ENCODE results near the gene EIF1. TPM values are rescaled to one million over a fixed set of nuclear protein-coding genes. Genes with fewer than 3 reads are reported as not detected.
A peak's percentile ranks its signal among the peaks of the same experiment; 100 is the strongest.

Gene EIF1
- polyA plus RNA-seq, 2 of the 4 experiments (the other 2 are of a cell fraction), result 834 to 873 TPM

DNA sequence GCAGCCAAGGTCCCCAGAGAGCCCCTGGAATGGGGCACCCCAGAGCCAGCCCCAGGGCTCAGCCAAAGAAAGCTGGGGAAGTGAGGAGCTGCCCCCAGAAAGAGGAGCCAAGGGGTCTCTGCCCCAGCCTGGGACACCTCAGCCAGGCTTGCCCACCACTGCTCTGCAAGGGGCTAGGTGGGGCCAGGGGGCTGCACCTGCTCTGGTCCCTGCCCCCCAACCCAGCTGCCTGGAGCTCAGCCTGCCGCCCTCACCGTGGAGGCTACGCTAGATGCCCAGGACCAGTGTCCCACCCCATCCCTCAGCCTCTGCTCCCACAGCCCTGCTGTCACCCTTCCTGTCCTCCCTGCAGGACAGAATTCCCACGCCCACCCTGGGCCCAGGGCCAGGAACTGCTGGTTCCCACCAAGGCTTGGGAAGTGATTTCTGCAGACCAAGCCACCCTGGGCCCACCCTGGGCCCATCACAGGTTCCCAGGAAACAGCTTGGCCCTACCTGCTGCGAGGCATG, 36.2 kb upstream of the EIF1 start:
- 83% methylated on average over 4 of the region's 5 CpGs for WGBS (ENCODE audit: missing lambda C conversion rate)
- no peaks in the 10 kb centered on the region for H3K9me3 ChIP-seq
- POLR2A ChIA-PET, result interaction anchor here (0.7 kb wide), 1 partner anchor 10 kb away, joined by 3 read pairs; no protein-coding TSS in a partner anchor
- H3K27ac ChIP-seq, result peak overlapping the region in 1 of 2 experiments; percentile 2; a peak in 2 of 6 replicates
- H3K4me2 ChIP-seq, result no peak overlapping the region
- DNase-seq (ENCODE audit: low read depth in 1 of 2, low spot score in 1 of 2) (no peak), ATAC-seq (no peak), FAIRE-seq (no peak)
- TF ChIP-seq CHD4 (IDR thresholded peaks at IDR 0.05; ENCODE audit: borderline replicate concordance) (no peak), CBX2 (IDR thresholded peaks at IDR 0.05; ENCODE audit: borderline replicate concordance, low read depth) (no peak)
- TF ChIP-seq, protein P1, sequence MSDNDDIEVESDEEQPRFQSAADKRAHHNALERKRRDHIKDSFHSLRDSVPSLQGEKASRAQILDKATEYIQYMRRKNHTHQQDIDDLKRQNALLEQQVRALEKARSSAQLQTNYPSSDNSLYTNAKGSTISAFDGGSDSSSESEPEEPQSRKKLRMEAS (IDR thresholded peaks at IDR 0.05), result no peak
- no peak overlapping the region for H3K4me3 ChIP-seq
- H3K4me1 ChIP-seq, result peaks cover 49% of the 10 kb centered on the region
- CTCF ChIA-PET, result interaction anchor here (0.7 to 20.9 kb wide), 12 partner anchors 11 to 1037 kb away, joined by 3 to 678 read pairs (median 8); partner anchors contain the start of gene KRT9

DNA sequence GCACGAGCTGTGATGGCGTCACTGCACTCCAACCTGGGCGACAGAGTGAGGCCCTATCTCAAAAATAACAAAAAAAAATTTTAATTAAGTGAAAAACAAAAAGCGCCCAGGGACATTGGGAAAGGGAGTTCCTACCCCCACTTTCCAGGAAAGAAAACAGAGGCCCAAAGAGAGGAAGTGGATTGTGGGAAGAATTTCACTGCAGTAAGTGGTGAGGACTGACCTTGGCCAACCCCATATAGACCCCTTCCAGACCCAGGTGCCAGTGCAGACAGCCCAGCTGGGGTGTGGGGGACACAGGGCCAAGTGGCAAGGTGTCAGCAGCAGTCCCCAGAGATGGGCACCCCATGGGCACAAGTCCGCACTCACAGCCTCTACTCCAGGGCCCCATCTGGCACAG, 35.3 kb upstream of the EIF1 start:
- no peak overlapping the region for H3K4me3 ChIP-seq
- no peaks in the 10 kb centered on the region for H3K9me3 ChIP-seq
- H3K27ac ChIP-seq, result peak overlapping the region; percentile 43 to 59; a peak in 4 of 6 replicates
- peaks cover 43% of the 10 kb centered on the region for H3K4me1 ChIP-seq
- WGBS (ENCODE audit: missing lambda C conversion rate), result 92% methylated on average over 5 of the region's 5 CpGs
- ATAC-seq (no peak), DNase-seq (ENCODE audit: low read depth in 1 of 2, low spot score in 1 of 2) (no peak), FAIRE-seq (no peak)
- CTCF ChIA-PET, result interaction anchor here (0.5 to 20.9 kb wide), 13 partner anchors 11 to 1033 kb away, joined by 3 to 678 read pairs (median 6); partner anchors contain the start of gene KRT9
- no peak overlapping the region for H3K4me2 ChIP-seq
- POLR2A ChIA-PET, result interaction anchor here (0.9 to 1.4 kb wide), 3 partner anchors 35 to 105 kb away, joined by 3 to 6 read pairs (median 4); no protein-coding TSS in a partner anchor
- TF ChIP-seq JUNB (IDR thresholded peaks at IDR 0.05), result no peak
- TF ChIP-seq, protein P2, sequence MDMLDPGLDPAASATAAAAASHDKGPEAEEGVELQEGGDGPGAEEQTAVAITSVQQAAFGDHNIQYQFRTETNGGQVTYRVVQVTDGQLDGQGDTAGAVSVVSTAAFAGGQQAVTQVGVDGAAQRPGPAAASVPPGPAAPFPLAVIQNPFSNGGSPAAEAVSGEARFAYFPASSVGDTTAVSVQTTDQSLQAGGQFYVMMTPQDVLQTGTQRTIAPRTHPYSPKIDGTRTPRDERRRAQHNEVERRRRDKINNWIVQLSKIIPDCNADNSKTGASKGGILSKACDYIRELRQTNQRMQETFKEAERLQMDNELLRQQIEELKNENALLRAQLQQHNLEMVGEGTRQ (IDR thresholded peaks at IDR 0.05), result no peak
- TF ChIP-seq TP53 (CRISPR knock-in tag; IDR thresholded peaks at IDR 0.05), result no peak
- TF ChIP-seq HOXA7 (CRISPR knock-in tag; IDR thresholded peaks at IDR 0.05), result no peak
- no peak for TF ChIP-seq FOXS1 (CRISPR knock-in tag; IDR thresholded peaks at IDR 0.05)
- TF ChIP-seq BHLHE40 (IDR thresholded peaks at IDR 0.05; ENCODE audit: low read depth, low read length), result no peak

DNA sequence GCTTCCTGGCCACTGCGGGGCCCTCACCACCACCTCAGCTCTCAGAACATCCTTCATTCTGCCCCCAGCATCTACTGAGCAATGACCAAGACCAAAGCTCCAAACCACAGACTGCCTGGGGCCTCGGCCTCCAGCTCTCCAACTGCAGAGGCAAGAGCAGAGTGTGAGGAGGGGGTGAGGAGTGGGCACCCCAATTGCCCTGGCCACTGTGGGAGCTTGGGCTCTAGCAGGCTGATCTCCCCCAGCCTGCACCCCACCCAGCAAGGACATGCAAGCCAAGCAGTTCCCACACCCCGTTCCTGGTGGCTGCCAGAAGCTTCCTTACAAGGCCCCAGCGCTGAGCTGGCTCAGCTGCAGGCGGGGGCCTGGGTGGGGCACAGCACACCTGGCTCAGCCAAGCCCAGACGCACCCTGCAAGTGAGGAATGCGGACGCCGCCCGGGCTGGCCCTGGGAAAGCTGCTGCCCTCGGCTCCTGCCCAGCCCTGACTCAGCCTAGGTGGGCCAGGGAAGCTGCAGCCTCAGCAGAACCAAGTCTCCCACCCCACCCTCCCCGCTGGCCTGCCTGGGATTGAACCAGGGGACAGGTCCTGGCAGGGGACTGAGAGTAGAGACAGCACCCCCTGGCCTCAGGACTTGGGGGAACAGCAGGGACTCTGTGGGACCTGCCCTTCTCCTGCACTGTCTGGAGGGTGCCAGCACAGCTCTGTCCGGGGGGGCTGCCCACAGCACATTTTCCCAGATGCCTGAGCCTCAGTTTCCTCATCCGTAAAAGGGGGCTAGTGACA, 34.6 kb upstream of the EIF1 start:
- POLR2A ChIA-PET, result interaction anchor here (0.9 to 1.4 kb wide), 3 partner anchors 34 to 105 kb away, joined by 3 to 6 read pairs (median 4); no protein-coding TSS in a partner anchor
- CTCF ChIA-PET, result interaction anchor here (0.5 to 20.9 kb wide), 13 partner anchors 10 to 1034 kb away, joined by 3 to 678 read pairs (median 6); partner anchors contain the start of gene KRT9
- no peak for FAIRE-seq

More for the DNA sequence above, 34.6 kb upstream of the EIF1 start:
- H3K4me3 ChIP-seq, result no peak overlapping the region
- TF ChIP-seq ESRRA (IDR thresholded peaks at IDR 0.05; ENCODE audit: borderline replicate concordance, low read length), result no peak
- no peak for TF ChIP-seq TFCP2L1 (CRISPR knock-in tag; IDR thresholded peaks at IDR 0.05)
- no peak for TF ChIP-seq KDM1A (IDR thresholded peaks at IDR 0.05; ENCODE audit: low read depth)
- no peak for TF ChIP-seq SREBF2 (IDR thresholded peaks at IDR 0.05)
- peak; percentile 76 for TF ChIP-seq MAFK (IDR thresholded peaks at IDR 0.05; ENCODE audit: partially characterized antibody)
- no peak for TF ChIP-seq KDM5A (IDR thresholded peaks at IDR 0.05)
- TF ChIP-seq, protein P3, sequence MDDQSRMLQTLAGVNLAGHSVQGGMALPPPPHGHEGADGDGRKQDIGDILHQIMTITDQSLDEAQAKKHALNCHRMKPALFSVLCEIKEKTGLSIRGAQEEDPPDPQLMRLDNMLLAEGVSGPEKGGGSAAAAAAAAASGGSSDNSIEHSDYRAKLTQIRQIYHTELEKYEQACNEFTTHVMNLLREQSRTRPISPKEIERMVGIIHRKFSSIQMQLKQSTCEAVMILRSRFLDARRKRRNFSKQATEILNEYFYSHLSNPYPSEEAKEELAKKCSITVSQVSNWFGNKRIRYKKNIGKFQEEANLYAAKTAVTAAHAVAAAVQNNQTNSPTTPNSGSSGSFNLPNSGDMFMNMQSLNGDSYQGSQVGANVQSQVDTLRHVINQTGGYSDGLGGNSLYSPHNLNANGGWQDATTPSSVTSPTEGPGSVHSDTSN (IDR thresholded peaks at IDR 0.05), result no peak
- TF ChIP-seq ZFP36 (IDR thresholded peaks at IDR 0.05; ENCODE audit: borderline replicate concordance, partially characterized antibody), result no peak
- no peak for TF ChIP-seq SMC3 (IDR thresholded peaks at IDR 0.05)
- 0 out of 2 replicates have a peak, but pooled peaks have one; percentile 21 for TF ChIP-seq FOXS1 (CRISPR knock-in tag; IDR thresholded peaks at IDR 0.05)
- WGBS (ENCODE audit: missing lambda C conversion rate), result 44% methylated on average over 11 of the region's 14 CpGs
- peak overlapping the region; percentile 47 for H3K4me2 ChIP-seq
- H3K9me3 ChIP-seq, result no peaks in the 10 kb centered on the region
- H3K27ac ChIP-seq, result peak overlapping the region; percentile 43 to 59; a peak in 4 of 6 replicates
- peak; percentile 7 to 44; a peak in 3 of 6 replicates for ATAC-seq
- peaks cover 39% of the 10 kb centered on the region for H3K4me1 ChIP-seq
- peak; percentile 38 to 79 for DNase-seq (ENCODE audit: low read depth in 1 of 2, low spot score in 1 of 2)
